GM21526 (cell line): ENCODE data around the gene SPTBN4.
"Not testable (repeated sequence)": the region's sequence is repeated elsewhere in the genome, so short reads cannot be mapped to it uniquely, and the experiment has no call there.

Source experiments
- ATAC-seq: cut with Tn5 transposase; IDR thresholded peaks from one replicate; pipeline ENCODE4 v1.9.1; 2021; ENCODE audit warnings: moderate library complexity; ENCODE audit not compliant: unreplicated experiment, low FRiP score

SPTBN4 gene

DNA sequence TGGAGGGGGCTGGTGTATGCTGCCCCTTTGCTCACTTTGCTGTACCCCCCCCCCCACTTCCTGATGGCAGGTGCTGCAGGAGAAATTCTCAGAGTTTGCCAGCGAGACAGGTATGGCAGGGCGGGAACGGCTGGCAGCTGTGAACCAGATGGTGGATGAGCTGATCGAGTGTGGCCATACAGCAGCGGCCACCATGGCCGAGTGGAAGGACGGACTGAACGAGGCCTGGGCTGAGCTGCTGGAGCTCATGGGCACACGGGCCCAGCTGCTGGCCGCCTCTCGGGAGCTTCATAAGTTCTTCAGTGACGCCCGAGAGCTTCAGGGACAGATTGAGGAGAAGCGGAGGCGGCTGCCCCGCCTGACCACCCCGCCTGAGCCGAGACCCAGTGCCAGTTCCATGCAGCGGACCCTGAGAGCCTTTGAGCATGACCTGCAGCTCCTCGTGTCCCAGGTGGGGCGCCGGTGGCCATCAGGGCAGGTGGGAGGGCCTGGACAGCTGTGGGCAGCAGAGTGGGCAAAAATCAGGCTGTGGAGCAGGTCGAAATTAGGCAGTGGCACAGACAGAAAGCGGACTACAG, 90.2 kb downstream of the SPTBN4 start:
- ATAC-seq: no peak

DNA sequence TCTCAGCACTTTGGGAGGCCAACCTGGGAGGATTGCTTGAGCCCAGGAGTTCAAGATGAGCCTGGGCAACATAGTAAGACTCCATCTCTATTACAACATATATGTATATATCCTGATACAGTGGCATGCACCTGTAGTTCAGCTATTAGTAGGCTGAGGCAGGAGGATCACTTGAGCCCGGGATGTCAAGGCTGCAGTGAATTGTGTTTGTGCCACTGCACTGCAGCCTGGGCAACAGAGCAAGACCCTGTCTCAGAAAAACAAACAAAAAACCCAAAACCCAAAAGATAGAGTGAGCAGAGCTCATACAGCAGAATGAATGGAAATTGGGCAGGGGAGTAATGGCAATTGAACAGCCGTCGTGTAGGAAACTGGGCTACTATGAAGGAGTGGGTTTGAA, 92.6 kb downstream of the SPTBN4 start:
- ATAC-seq: no peak

DNA sequence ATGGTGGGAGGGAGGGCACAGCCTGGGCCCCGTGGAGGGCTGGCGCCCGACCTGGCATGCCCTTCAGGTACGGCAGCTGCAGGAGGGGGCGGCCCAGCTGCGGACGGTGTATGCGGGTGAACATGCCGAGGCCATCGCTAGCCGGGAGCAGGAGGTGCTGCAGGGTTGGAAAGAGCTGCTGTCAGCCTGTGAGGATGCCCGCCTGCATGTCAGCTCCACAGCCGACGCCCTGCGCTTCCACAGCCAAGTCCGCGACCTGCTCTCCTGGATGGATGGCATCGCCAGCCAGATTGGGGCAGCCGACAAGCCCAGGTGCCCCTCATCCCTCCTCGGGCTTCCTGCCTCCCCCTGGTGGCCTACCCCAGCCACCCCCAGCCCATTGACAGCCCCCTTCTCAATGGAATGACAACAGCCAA, 93.3 kb downstream of the SPTBN4 start:
- no peak for ATAC-seq

DNA sequence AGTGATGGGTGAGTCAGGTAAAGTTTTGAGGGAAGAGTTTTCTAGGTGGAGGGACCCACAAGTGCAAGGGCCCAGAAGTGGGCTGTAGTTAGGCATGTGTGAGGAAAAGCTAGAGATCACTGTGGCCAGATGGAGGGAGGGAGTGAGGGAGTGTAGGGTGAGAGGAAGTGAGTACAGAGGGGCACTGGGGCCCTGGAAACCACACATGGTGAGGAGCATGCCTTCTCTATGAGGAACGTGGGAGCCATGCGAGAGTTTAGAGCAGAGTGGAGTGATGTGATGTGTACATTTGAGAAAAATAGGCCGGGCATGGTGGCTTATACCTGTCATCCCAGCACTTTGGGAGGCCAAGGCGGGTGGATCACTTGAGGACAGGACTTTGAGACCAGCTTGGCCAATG, 95.1 kb downstream of the SPTBN4 start:
- no peak for ATAC-seq

DNA sequence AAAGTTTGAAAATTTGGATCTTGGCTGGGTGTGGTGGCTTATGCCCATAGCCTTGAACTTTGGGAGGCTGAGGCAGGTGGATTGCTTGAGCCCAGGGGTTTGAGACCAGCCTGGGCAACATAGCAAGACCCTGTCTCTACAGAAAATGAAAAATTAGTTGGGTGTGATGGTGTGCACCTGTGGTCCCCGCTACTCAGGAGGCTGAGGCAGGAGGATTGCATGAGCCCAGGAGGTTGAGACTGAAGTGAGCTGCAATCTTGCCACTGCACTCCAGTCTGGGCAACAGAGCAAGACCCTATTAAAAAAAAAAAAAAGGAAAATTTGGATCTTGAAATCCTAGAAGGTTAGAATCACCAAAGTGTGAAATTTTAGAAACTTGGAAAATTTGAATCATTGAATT, 97.7 kb downstream of the SPTBN4 start:
- ATAC-seq: not testable (repeated sequence)

DNA sequence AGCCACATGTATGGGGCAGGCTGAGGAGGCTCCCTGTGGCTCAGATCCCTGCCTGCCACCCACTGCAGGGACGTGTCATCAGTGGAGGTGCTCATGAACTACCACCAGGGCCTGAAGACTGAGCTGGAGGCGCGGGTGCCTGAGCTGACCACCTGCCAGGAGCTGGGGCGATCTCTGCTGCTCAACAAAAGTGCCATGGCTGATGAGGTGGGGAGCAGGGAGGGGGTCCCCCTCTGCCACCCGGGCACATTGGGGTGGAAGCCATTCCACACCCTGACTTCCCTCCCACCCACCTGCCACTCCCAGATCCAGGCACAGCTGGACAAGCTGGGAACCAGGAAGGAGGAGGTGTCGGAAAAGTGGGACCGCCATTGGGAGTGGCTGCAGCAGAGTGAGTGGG, 98.6 kb downstream of the SPTBN4 start:
- no peak for ATAC-seq

DNA sequence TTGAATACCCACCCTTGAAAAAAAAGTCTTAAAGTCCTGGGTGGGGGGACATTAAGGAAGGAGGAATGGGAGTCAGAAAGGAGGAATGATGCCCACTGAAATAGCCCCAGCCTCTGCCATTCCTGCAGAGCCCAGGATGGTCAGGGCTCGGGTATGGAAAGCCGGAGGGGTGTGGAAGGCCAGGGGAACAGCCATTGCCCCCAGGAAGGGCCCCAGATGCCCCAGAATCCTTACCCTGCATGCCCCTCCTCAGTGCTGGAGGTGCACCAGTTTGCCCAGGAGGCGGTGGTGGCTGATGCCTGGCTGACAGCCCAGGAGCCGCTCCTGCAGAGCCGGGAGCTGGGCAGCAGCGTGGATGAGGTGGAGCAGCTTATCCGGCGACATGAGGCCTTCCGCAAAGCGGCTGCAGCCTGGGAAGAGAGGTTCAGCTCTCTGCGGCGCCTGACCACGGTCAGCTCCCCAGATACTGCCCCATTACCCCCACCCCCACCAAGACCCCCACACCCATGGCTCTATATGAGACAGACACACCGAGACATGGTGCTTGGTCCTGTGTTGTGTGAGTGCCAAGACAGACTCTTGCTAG, 99.2 kb downstream of the SPTBN4 start:
- no peak for ATAC-seq

DNA sequence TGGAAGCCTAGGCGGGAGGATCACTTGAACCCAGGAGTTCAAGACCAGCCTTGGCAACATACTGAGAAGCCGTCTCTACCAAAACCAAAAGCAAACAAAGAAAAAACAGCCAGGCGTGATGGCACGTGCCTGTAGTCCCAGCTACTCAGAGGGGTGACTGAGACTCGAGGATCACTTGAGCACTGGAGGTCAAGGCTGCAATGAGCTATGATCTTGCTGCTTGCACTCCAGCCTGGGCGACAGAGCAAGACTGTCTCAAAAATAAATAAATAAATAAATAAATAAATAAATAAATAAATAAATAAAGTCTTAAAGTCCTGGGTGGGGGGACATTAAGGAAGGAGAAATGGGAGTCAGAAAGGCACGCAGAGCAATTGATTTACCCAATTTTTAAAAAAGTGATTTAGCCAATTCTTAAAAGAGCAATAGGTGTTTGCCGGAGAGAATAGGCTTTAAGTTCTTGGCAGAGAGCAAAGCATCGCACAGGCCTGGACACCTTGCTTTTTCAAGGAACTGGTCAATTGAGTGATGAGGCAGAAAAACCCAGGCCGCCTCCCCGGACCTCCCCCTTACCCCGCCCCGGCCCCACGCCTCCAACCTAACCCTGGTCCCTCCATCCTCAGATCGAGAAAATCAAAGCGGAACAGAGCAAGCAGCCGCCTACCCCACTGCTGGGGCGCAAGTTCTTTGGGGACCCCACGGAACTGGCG, 100.4 kb downstream of the SPTBN4 start:
- ATAC-seq: no peak

DNA sequence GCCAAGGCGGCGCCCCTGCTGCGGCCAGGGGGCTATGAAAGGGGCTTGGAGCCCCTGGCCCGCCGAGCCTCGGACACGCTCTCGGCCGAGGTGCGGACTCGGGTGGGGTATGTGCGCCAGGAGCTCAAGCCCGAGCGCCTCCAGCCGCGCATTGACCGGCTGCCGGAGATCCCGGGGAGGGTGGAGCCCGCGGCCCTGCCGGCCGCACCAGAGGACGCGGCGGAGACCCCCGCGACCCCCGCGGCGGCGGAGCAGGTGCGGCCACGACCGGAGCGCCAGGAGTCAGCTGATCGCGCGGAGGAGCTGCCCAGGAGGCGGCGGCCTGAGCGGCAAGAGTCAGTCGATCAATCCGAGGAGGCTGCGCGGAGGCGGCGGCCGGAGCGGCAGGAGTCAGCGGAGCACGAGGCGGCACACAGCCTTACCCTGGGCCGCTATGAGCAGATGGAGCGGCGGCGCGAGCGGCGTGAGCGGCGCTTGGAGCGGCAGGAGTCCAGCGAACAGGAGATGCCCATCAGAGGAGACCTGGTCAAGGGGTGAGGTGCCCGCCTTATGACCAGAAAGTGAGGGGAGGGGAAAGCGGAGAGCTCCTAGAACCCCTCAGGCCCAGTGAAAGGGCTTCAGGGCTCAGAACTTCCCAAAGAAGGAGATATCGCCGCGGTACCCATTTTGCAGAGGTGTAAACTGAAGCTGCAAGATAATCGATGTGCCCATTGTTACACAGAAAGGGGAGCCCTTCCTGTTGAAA, 101.1 kb downstream of the SPTBN4 start:
- no peak for ATAC-seq

DNA sequence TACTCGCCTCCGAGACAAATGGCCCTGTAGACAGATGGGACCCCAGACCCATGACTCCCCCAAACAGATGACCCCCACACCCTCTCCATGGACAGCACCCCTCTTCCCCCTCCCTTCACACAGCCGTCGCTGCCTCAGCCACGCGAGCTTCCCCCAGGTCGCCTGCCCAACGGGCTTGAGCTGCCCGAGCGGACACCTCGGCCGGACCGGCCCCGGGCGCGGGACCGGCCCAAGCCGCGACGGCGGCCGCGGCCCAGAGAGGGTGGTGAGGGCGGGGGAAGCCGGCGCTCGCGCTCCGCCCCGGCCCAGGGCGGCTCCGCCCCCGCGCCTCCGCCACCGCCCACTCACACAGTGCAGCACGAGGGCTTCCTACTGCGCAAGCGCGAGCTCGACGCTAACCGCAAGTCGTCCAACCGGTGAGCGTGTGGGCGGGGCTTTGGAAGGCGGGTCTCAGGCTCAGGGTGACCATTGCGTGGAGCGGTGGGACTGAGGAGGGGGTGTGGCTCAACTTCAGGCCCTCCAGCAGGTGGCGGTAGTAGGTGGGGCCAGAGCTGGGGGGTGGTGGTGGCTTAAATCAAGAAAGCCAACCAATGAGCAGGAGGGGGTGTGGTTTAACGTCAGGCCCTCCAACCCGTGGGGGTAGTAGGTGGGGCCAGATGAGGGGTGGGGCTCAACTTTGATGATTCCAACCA, 103.7 kb downstream of the SPTBN4 start:
- ATAC-seq: peak; percentile 70

DNA sequence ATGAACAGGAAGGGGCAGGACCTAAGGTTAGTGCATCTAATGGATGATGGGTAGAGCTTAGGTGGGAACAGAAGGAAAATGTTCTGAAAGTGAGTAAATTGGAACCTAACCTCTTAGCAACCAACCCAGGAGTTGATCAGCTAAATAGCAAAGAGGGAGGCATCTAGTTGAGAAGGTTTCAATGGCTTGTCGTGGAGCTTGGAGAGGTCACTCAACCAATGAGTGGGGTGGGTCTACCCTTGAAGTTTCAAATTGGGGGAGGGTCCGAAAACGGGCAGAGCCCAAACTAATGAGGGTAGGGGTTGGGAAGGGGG, 104.2 kb downstream of the SPTBN4 start:
- peak; percentile 5 for ATAC-seq

DNA sequence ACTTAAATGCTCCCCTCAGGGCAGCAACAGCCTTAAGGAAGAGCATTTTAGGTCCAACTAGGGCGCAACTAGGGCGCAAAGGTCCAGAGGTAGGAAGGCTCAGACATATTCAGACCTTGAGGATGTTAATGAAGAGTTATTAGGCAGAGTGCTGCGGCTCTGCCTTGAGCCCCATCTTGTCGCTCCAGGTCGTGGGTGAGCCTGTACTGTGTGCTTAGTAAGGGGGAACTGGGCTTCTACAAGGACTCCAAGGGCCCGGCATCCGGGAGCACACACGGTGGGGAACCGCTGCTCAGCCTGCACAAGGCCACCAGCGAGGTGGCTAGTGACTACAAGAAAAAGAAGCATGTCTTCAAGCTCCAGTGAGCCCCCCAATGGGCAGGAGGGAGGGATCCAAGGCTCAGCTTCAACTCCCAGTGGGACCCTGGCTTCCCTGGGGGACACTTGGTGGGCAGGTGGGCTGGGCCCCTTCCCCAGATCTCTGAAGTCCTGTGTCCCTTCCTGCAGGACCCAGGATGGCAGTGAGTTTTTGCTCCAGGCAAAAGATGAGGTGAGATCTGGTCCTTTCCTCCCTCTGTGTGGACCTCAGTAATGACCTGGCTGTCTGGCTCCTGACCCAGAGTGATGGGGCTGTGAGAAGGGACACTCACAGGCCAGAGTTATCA, 105.2 kb downstream of the SPTBN4 start:
- no peak for ATAC-seq

DNA sequence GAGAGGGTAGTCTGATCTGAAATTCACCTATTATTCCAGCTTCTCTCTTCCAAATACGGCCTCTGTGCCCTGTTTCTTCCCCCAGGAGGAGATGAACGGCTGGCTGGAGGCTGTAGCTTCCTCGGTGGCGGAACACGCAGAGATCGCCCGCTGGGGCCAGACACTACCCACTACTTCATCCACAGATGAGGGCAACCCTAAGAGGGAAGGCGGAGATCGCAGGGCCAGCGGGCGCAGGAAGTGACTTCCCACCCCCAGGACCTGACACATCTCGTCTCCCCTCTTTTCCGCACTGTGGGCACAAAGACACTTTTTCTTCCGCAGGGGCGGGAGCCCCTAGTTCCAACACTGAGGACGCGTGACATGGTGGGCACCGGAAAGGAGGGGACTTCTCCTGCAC, 108.5 kb downstream of the SPTBN4 start:
- ATAC-seq: no peak

DNA sequence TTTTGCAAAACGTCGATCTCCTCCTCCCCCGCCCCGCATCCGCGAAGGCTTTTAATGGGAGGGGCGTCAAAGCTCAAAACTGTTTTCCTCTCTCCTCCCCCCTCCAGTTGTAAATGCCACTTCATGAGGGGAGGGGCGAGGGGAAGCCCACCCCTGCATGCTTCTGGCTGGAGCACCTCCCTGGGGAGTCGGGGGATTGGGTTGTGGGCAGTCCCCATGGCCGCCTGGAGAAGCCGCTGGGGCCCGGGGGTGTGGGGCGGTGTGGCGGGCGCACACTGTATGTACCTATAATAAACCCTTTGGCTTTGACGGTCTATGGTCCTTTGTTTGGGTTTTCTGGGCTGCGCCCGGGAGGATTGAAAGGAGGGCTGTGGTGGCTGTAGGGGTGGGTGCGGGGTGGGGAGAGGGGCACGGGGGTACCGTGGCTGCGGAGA, 109.4 kb downstream of the SPTBN4 start:
- peak; percentile 26 for ATAC-seq

DNA sequence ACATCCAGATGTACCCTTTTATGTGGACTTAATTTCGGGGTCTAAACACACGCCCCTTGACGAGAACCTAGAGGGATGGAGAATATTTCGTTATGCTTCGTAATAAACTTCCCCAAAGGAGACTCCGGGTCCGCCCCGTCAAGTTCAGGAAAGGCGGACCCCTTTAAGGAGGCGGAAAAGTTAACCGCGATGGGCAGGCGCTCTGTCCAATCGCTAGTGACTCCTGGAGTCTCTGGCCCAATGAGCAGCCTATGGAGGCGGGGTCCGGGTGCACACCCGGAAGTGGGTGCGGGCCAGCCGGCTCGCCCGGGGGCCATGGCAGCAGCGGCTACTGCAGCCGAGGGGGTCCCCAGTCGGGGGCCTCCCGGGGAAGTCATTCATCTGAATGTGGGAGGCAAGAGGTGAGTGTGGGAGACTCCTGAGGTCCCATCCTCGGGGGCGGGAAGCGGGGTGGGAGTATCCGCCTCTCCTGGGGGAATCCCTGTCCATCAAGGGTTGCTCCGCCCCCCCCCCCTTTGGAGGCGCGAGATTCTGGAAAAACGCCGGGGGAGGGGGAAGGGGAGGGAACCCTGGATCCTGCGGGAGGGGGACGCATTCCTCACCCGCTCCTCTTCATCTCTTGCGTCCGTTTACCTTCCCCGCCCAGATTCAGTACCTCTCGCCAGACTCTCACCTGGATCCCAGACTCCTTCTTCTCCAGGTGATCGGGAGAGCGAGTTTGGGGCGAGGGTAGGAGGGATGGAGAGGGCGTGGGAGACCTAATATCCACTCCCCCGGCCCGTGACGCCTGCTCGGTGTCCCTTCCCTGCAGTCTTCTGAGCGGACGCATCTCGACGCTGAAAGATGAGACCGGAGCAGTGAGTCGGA, 110.0 kb downstream of the SPTBN4 start, which contains the start of gene SHKBP1:
TSS of gene SHKBP1 (plus strand) at position 289 of the 867 bp plus-strand sequence. CDS start at position 316, 27 bp downstream.
- ATAC-seq: peak; percentile 89

DNA sequence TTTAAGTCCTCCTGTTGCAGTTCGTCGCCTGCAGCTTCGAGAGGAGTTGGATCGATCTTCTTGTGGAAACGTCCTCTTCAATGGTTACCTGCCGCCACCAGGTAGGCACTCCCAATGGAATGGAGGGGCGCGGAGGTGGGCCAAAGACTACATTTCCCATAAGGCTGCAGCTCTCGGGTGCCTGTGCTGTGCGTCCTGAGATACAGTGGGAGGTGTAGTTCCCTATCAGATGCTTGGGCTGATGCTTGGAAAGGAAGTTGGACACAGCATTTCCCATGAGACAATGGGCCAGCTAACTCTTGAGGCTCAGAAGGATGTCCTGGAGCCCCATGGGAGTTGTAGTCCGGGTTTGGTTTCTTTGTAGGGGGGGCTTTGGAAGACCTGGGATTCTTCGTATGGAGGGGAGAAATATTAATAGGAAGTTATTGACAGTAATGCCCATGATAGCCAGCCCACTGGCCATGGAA, 111.7 kb downstream of the SPTBN4 start:
- ATAC-seq: no peak

DNA sequence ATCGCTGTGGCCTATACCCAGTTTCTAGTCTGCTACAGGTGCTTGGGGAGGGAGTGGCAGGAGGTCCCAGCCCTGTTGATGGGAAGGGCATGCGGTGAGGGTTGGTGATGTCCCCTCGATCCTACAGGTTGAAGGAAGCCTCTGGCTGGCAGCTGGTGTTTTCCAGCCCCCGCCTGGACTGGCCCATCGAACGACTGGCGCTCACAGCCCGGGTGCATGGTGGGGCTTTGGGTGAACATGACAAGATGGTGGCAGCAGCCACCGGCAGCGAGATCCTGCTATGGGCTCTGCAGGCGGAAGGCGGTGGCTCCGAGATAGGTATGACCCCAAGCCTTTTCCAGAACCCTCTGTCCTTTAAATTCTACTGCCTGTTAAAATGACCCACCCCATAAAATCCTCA, 113.8 kb downstream of the SPTBN4 start:
- no peak for ATAC-seq

DNA sequence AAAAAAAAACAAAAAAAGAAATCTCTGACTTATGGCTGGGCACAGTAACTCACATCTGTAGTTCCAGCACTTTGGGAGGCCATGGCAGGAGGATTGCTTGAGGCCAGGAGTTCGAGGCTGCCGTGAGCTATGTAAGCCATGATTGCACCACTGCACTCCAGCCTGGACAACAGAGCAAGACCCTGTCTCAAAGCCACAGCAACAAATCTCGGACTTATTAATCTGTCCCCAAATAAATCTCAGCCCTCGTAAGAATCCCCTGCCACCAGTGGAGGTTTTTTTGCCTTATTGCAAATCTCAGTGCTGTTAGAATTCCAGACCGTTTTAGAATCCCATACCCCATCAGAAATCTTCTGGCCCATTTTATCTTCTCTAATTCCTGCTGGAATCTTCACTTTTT, 114.7 kb downstream of the SPTBN4 start:
- no peak for ATAC-seq

DNA sequence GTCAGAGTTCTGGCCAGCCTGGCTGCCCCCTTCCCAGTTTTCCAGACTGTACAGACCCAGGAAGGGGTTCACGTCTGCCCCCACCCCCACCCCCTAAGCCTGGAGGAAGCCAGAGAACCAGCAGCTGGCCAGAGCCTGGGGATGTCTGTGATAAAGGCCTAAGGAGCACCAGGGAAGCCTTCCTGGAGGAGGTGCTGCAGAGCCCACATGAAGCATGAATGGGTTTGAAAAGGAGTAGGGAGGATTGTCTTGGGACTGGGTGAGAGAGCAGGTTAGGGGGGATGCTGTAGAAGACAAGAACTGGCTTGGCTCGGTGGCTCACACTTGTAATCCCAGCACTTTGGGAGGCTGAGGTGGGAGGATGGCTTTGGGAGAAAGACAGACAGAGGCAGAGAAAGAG, 115.7 kb downstream of the SPTBN4 start:
- no peak for ATAC-seq
